ENCODE results near the gene CD200. TPM values are rescaled to one million over a fixed set of nuclear protein-coding genes. Genes with fewer than 3 reads are reported as not detected.
A peak's percentile ranks its signal among the peaks of the same experiment; 100 is the strongest.
"Not testable (repeated sequence)": the region's sequence is repeated elsewhere in the genome, so short reads cannot be mapped to it uniquely, and the experiment has no call there.

The CD200 gene
- total RNA-seq, 1 donor from 2014 or later: 25.7 TPM

DNA sequence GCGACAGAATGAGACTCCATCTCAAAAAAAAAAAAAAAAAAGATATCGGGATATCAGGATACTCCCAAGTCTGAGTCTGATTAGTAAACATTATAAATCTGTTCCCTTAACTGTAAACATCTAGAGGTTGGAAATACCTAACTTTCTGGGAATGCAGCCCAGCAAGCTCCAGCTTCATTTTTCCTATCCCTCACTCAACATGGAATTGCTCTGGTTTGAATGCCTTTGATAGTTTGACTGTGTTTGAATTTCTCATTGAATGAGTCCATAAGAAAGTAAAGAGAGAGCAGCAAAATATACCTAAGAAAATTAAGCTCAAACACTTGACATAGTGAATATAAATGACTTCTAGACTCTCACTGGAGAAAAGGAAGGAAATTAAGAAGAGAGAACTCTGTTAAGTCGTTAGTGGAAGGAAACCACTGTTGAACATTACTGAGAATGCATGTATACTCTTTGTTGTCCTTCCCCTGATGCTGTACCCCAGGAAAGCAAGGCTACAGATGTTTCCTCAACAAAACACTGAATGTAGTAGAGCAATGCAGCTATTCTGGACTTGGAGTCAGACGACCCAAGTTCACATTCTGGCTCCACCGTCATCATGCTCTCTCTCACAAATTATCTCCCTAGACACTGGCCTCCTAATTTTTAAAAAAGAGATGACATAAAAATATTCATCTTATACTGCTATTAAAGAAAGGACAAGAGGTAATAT, 62.4 kb downstream of the CD200 start:
- DNase-seq (ENCODE audit: low spot score in 2 of 2, unreplicated experiment in 2 of 2): no peak
- no peaks in the 10 kb centered on the region for H3K27me3 Mint-ChIP-seq (ENCODE audit: low read depth)
- H3K4me1 Mint-ChIP-seq: peaks cover 35% of the 10 kb centered on the region
- no peak overlapping the region for H3K4me3 Mint-ChIP-seq
- peaks cover 17% of the 10 kb centered on the region for H3K9me3 Mint-ChIP-seq
- TF ChIP-seq, protein P1, sequence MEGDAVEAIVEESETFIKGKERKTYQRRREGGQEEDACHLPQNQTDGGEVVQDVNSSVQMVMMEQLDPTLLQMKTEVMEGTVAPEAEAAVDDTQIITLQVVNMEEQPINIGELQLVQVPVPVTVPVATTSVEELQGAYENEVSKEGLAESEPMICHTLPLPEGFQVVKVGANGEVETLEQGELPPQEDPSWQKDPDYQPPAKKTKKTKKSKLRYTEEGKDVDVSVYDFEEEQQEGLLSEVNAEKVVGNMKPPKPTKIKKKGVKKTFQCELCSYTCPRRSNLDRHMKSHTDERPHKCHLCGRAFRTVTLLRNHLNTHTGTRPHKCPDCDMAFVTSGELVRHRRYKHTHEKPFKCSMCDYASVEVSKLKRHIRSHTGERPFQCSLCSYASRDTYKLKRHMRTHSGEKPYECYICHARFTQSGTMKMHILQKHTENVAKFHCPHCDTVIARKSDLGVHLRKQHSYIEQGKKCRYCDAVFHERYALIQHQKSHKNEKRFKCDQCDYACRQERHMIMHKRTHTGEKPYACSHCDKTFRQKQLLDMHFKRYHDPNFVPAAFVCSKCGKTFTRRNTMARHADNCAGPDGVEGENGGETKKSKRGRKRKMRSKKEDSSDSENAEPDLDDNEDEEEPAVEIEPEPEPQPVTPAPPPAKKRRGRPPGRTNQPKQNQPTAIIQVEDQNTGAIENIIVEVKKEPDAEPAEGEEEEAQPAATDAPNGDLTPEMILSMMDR (IDR thresholded peaks at IDR 0.05; ENCODE audit: unreplicated experiment): no peak
- peak overlapping the region; percentile 72 for H3K27ac Mint-ChIP-seq
- H3K36me3 Mint-ChIP-seq: peaks cover 7% of the 10 kb centered on the region

DNA sequence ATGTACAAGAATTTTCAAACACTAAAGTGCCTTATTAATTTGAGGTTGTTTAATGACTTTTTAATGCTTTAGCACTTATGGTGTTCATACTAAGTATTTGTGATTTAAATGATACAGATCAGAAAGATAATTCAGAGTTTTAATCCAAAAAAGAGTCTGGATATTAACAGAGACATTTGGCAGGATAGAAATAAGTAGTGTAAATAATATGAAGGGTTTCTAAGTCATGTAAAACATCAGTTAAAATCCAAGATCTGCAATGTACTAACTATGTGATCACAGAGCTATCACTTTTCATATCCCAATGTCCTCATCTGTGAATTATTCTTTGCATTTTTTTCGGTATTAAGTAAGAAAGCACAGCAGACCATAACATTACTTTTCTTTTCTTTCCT, 62.9 kb downstream of the CD200 start:
- H3K9me3 Mint-ChIP-seq: peaks cover 17% of the 10 kb centered on the region
- peaks cover 32% of the 10 kb centered on the region for H3K4me1 Mint-ChIP-seq

DNA sequence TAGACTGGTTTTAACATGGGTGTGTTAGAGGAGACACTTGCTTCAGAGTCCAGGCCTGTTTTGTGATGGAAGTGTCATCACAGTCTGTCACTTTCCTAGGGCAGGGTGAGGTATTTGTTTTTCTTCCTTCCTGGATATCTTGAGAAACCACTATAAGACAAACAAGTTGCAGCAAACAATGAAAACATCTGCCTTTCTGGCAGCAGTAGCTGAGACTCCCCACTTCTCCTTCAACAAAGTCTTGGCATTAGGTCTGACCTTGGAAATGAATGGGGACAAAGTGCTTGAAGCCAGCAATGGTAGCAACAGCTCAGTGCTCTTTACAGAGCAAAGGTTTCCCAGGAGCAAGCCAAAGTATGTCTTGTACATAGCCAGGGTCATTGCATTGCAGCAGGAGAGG, 64.6 kb downstream of the CD200 start:
- DNase-seq (ENCODE audit: low spot score in 2 of 2, unreplicated experiment in 2 of 2): no peak
- Mint-ChIP-seq H3K4me3 (no peak overlapping the region), H3K9me3 (peaks cover 14% of the 10 kb centered on the region), H3K4me1 (peaks cover 18% of the 10 kb centered on the region), H3K27me3 (ENCODE audit: low read depth) (no peaks in the 10 kb centered on the region), H3K36me3 (peaks cover 5% of the 10 kb centered on the region), H3K27ac (no peak overlapping the region)
- TF ChIP-seq, protein P1 (IDR thresholded peaks at IDR 0.05; ENCODE audit: unreplicated experiment): no peak

More for the DNA sequence above, 62.9 kb downstream of the CD200 start:
- TF ChIP-seq, protein P1 (IDR thresholded peaks at IDR 0.05; ENCODE audit: unreplicated experiment): no peak
- Mint-ChIP-seq H3K27ac (peak overlapping the region; percentile 72), H3K36me3 (peaks cover 7% of the 10 kb centered on the region), H3K4me3 (no peak overlapping the region), H3K27me3 (ENCODE audit: low read depth) (no peaks in the 10 kb centered on the region)
- no peak for DNase-seq (ENCODE audit: low spot score in 2 of 2, unreplicated experiment in 2 of 2)

DNA sequence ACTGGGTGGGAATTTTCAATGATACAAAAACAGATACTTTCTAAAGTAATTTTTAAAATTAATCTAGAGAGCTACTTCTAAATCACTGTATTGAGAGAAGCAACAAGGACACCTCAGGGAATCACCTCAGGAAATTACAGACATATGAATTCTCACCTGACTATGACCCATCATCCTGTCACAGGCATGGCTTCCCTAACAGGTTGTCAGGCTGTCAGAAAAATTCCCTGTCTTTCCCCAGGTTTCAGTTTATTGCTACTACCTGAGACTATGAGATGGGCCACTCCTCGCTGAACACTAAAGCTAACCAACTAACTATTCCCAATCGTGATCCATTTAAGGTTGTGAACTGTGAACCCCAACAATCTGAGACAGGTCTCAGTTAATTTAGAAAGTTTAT, 66.1 kb downstream of the CD200 start:
- Mint-ChIP-seq H3K27ac (no peak overlapping the region), H3K36me3 (no peaks in the 10 kb centered on the region), H3K27me3 (ENCODE audit: low read depth) (no peaks in the 10 kb centered on the region), H3K4me3 (no peak overlapping the region), H3K9me3 (peaks cover 3% of the 10 kb centered on the region), H3K4me1 (peaks cover 17% of the 10 kb centered on the region)
- DNase-seq (ENCODE audit: low spot score in 2 of 2, unreplicated experiment in 2 of 2): no peak
- TF ChIP-seq, protein P1 (IDR thresholded peaks at IDR 0.05; ENCODE audit: unreplicated experiment): no peak

DNA sequence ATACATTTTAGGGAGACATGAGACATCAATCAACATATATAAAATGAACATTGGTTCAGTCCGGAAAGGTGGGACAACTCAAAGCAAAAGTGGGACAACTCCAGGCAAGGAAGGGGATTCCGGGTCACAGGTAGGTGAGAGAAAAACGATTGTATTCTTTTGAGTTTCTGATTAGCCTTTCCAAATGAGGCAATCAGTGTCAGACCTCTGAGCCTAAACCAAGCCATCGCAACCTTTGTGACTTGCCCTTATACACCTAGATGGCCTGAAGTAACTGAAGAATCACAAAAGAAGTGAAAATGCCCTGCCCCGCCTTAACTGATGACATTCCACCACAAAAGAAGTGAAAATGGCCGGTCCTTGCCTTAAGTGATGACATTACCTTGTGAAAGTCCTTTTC, 66.6 kb downstream of the CD200 start:
- not testable (repeated sequence) for DNase-seq (ENCODE audit: low spot score in 2 of 2, unreplicated experiment in 2 of 2); H3K36me3 Mint-ChIP-seq; H3K9me3 Mint-ChIP-seq; H3K27ac Mint-ChIP-seq; H3K4me3 Mint-ChIP-seq; H3K27me3 Mint-ChIP-seq (ENCODE audit: low read depth)
- peaks cover 12% of the 10 kb centered on the region for H3K4me1 Mint-ChIP-seq

DNA sequence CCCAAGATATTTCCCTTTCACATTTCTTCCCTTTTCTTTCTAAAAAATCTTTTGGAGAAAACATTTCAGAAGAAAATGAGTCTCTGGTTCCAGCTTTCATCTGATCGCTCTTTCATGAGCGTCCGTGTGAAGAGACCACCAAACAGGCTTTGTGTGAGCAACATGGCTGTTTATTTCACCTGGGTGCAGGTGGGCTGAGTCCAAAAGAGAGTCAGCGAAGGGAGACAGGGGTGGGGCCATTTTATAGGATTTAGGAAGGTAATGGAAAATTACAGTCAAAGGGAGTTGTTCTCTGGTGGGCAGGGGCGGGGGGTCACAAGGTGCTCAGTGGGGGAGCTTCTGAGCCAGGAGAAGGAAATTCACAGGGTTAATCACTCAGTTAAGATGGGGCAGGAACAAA, 67.4 kb downstream of the CD200 start:
- H3K4me3 Mint-ChIP-seq: not testable (repeated sequence)

More for the DNA sequence above, 67.4 kb downstream of the CD200 start:
- not testable (repeated sequence) for H3K27me3 Mint-ChIP-seq (ENCODE audit: low read depth); H3K9me3 Mint-ChIP-seq; H3K27ac Mint-ChIP-seq; DNase-seq (ENCODE audit: low spot score in 2 of 2, unreplicated experiment in 2 of 2); H3K36me3 Mint-ChIP-seq
- H3K4me1 Mint-ChIP-seq: peaks cover 10% of the 10 kb centered on the region
